GF-D8 (cell line): ENCODE measurements around the gene PGAM2.

Source experiments
- DNase-seq: peaks from one replicate; lab custom pipeline; 2025; lab: John Stamatoyannopoulos, UW

The PGAM2 gene

GRCh38 chr7:44103566-44103922, 38.2 kb upstream of the PGAM2 start:
- no peak for DNase-seq

- DNase-seq, result no peak
These were observed 37.6 kb upstream of the PGAM2 start for GRCh38 chr7:44102846-44103565.

- DNase-seq, result no peak
These were observed 36.8 kb upstream of the PGAM2 start for GRCh38 chr7:44101966-44102845.

DNA sequence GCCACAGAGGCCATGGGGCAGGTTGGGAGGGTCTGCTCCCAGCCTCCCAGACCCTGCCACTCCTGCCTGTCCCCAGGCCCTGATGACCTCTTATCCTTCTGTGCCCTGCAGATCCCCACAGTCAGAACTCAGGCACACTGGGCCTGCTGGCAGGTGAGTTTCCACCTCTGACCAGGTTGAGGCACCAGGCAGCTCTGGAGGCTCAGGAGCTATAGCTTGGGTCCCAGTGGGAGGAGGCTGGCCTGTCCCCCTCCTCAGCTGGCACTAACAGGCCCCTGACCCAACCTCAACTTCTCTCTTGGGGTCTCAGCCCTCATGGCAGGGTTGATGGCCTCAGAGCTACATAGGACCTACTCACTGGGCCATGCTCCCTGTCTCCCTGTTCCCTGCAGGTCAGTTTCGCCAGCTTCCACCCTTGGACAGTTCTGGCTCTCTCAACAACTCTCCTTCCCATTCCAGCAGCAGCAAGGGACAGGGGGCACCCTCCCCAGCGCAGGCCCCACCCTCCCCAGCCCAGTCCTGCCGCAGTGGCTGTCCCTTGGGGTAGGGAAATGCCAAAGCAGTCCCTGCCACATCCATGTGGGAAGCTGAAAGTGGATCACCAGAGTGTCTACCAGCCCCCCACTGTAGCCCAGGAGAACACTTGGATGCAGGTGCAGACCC, 36.1 kb upstream of the PGAM2 start:
- no peak for DNase-seq

DNA sequence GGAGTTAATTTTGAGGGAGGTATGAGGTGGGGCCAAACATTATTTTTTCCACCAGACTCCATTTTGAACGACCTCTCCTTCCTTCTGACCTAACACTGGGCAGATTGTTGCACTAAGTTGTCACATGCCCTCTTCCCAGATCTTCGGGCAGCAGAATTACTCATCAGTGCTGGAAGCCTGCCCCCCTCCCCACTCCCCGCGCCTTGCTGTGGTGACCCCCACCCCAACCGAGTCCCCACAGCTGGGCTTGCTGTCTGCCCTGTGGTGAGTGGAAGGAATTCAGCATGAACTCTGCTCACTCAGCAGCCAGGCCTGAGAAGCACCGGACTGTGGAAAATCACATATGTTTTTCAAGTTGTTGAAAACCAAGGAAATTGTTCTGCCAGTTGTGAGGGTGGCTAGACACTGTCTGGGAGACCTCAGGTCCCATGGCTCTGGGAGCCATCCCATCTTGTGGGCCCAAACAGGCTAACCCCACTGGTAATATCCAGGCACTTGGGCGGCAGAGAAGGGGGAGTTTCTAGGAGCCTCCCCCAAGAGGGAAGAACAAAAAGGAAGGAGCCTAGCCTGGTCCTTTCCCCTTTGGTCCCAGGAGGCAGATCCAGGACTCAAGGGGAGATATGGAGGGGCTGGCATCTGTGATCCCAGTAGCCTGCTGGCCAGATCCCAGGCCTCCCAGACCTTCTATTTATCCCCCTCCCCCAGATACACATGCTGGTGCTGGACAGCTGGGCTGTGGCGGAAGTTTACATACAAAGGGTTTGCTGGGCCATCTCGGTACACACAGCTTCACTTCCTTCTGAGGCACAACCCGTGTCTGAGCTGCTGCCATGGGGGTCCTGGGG, 35.3 kb upstream of the PGAM2 start:
- DNase-seq, result no peak

DNA sequence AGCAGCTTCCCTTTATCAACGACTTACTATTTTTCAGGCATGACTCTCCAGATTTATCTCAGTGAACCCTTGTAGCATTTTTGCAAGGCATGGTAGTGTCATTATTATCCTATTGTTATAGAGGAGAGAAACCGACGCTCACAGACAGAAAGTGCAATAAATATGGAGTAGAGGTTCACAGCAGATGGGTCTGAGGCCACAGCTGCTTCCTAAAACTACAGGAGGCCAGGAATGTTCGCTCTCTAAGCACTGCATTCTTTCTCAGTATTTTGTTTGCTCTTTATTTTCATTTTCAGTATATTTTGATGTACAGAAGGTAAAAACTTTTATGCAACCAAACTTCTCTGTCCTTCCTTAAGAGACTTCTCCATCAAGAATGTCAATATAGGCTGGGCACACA, 34.3 kb upstream of the PGAM2 start:
- no peak for DNase-seq

GRCh38 chr7:44098092-44099068, 33.0 kb upstream of the PGAM2 start:
- DNase-seq, result no peak

DNA sequence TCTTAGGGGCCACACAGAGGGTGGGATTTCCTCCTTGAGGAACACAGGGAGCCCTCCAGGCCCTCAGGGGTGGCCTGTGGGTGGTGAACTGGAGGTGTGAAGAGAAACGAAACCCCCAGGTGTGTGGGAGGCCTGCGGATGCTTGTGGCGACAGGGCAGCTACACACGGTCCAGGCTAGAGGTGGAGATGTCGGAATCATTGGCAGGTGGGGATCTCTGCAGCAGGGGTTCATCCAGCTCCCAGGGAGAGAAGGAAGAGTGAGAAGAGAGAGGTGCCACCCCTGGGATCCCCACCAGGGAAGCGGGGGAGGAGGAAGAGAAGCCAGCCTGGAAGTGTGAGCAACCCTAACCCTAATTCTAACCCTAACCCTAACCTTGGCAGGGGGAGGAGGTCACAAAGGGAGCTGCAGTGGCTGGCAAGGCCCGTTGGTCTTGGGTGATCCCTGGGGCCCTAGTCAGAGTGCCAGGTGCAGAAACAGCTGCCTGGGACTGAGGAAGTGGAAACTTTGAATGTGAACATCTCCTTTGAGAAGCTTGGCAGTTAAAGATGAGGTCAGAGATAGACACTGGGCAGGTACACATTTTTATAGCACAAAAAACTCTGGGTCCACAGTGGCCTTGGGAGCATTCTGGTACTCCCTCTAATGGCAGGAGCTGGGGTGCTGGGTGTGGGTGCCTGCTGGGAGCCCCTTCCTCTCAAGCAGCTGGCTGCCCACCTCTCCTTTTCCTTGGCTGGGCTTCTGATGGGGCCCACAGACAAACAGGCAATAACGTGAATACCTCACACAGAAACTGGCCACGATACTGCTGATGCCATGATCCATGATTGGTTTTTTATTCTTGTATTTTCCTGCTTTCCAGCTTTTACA, 31.9 kb upstream of the PGAM2 start:
- DNase-seq, result peak; percentile 95

- no peak for DNase-seq
These were observed 31.0 kb upstream of the PGAM2 start for GRCh38 chr7:44096326-44096881.

DNA sequence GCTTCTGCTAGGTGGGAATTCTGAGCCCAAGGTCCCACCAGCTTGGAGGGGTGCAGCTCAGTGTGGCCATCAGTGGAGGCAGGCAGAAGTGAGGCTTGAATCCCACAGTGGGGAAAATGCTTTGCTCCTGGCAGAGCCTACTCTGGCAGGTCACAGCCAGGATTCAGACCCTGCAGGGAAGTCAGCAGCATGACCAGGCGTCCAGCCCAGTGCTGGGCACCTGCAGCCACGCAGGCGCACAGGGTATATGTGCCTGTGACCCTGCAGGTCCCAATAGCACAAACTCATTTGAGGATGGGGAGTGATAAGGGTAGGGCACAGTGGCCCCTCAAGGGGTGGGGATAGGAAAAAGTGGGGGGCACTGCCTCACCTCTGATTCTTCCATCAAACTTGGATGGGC, 30.4 kb upstream of the PGAM2 start:
- DNase-seq, result no peak

DNA sequence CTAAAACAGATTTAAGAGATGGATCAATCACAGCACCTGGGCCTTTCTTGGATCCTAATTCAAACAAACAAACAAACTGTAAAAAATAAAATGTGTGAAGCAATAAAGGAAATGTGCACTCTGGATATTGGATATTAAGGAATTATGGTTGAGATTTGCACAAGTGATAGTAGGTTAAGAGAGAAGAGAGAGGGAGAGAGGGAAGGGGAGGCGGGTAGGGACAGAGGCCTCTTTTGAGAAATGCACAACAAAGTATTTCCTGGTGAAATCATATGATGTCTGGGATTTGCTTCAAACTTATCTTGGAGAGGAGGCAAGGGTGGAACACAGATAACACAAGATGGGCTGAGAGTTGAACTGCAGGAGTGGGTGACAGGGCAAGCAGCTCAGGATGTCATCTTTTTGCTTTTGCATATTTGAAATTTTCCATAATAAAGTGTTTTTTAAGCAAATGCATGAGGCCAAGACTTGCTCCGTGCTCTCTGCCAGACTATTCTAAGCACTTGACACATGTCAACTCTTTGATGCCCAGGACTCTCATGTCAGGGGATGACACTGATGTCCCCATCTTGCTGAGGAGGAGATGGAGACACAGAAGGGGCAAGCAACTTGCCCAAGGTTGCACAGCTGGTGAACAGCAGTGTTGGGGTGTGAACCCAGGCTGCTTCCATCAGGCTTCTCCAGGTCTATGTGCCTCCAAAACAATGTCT, 29.7 kb upstream of the PGAM2 start:
- no peak for DNase-seq

GRCh38 chr7:44094365-44094764, 29.0 kb upstream of the PGAM2 start:
- no peak for DNase-seq

DNA sequence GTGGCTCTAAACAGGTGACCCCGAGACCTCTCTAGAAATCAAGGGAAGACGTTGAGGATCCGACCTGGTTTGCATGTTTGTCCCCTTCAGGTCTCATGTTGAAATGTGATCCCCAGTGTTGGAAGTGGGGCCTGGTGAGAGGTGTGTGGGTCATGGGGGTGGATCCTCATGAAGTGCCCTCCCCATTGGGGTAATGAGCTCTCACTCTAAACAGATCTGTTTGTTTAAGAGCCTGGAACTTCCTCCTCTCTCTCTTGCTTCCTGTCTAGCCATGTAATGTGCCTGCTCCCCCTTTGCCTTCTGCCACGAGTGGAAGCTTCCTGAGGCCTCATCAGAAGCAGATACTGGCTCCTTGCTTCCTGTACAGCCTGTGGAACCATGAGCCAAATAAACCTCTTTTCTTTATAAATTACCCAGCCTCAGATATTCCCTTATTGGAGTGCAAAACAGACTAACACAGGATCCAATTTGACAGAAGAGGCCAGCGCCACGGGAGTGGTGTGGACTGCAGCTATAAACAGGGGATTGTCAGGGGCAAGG, 27.8 kb upstream of the PGAM2 start:
- peak; percentile 36 for DNase-seq

DNA sequence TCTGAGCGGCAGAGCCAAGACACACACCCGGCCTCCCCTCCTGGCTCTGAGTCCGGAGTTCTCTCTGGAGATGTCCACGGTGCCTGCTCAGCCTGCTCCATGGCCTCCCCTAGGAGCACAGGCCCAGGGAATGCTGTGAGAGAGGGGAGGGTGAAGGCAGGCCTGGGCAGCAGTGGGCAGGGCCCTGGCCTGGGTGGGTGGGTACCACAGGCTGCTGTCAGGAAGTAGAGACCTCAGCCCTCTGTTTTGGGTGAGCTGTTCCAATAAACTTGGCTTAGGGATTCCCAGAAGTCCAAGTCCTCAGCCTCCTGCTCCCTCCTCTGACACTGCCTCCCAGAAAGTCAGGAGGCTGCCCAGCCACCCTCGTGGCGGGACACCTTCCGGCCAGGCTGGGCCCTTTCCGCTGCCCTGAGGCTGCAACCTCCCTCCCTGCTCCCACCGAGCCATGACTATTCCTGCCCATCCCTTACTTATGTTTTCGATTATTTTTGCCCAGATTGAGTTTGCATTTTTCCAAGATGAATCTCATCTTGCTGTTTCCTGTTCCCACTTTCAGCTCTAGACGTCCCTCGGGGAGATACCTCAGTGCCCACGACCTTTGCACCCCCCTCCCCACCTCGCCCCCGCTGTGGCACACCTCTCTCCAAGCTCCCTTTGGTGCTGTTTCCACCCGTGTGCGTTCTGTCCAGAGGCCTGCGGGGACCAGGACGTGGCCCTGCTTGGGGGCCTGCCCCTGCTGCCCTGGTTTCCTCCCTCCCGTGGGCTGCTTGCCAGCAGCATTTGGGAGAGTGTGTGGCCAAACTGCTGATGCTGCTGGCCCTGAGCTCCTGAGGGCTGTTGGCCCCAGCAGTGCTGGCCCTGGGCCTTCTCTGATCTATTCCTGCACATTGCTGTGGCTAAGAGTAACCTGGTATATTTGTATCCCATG, 22.8 kb upstream of the PGAM2 start:
- no peak for DNase-seq

GRCh38 chr7:44086627-44087026, 21.3 kb upstream of the PGAM2 start:
- no peak for DNase-seq

GRCh38 chr7:44085546-44085945, 20.2 kb upstream of the PGAM2 start:
- DNase-seq, result no peak

GRCh38 chr7:44084701-44085100, 19.3 kb upstream of the PGAM2 start:
- no peak for DNase-seq
